Heart left ventricle (tissue), 13 donors: ENCODE measurements around the gene A2M.

Experiments used
- CTCF ChIP-seq, 12 donors: fragments of 200-600 bp; sonication (generic) in 4 of 12; IDR thresholded peaks; one replicate each; pipeline versions ENCODE4 v1.5.0 to v1.8.0; 2018 to 2022; ENCODE audit warnings: antibody characterized with exemption in 12 of 12, mild to moderate bottlenecking in 5 of 12
- POLR2A ChIP-seq, 2 donors: fragments of 450-650 bp; IDR thresholded peaks; one replicate each; pipeline ENCODE4 v1.6.1; 2017; ENCODE audit warnings: antibody characterized with exemption in 2 of 2, mild to moderate bottlenecking in 2 of 2, moderate library complexity in 2 of 2
- donor health status: ischemic (EF 13 %, LVEDD 7.1; RV severe dilation, severe dysfunction).
- donor health status: DM: no; HTN: yes; CAD: no.
- donor health status: DM: no; HTN: no; CAD: no.
- donor health status: ischemic (EF 25% LVEDD 6.9; RV normal size, moderate dysfunction).
- donor health status: ischemic (EF 25% LVEDD 5.7; RV mildly dilated, moderate dysfunction).
- donor health status: ischemic (EF 35%, LVEDD 5.7; RV mildly dilated, moderate dysfunction).
- donor health status: nonischemic (EF 11% LVEDD 7.7; RV severe dilation, severe dysfunction).
- donor health status: DM: yes; HTN: yes; CAD: no.
- donor health status: PGD.
- donor health status: ischemic (EF 29% LVEDD 5.4; RV normal size, mild dysfunction).
- donor health status: nonischemic (EF 23%, LVEDD 6.1; RV moderate dilation, normal function).

GRCh38 chr12:9037431-9037830, 78.3 kb downstream of the A2M start:
- TF ChIP-seq CTCF (IDR thresholded peaks at IDR 0.05) (no peak), POLR2A (IDR thresholded peaks at IDR 0.05) (no peak)
